A673 (cell line): ENCODE data around the gene GPA33.

Experiments
- CTCF ChIP-seq: fragments of 300-800, 200-600 bp; sonication (generic); conservative IDR thresholded peaks from 2 replicates; pipeline ENCODE4 v1.5.1; 2017; ENCODE audit warnings: low read depth, mild to moderate bottlenecking, antibody characterized with exemption, low read length, moderate library complexity, mixed read lengths
- EZH2 ChIP-seq: fragments of 200-600 bp; sonication (generic); IDR thresholded peaks from 2 replicates; pipeline ENCODE4 v1.6.1; 2017; ENCODE audit warnings: borderline replicate concordance, low read depth, mild to moderate bottlenecking, mixed read lengths, antibody characterized with exemption, low read length; ENCODE audit not compliant: poor library complexity, severe bottlenecking

GRCh38 chr1:167084757-167085156 is 5.4 kb downstream of the GPA33 start:
- TF ChIP-seq CTCF (no peak), EZH2 (no peak)
